HepG2 (cell line): ENCODE measurements around the gene TRPC6. TPM values are rescaled to one million over a fixed set of nuclear protein-coding genes. Genes with fewer than 3 reads are reported as not detected.
A peak's percentile ranks its signal among the peaks of the same experiment; 100 is the strongest.

ENCODE experiments used
- ATAC-seq: fragments of 200-7000 bp; cut with Tn5 transposase; 3 replicates; pipeline ENCODE4 v1.9.1; 2020; ENCODE audit warnings: mild to moderate bottlenecking, moderate library complexity
- BruUV-seq: library from RNA; stranded (reverse); fragments of 400-500 nt; replicated peaks from 2 replicates; lab custom pipeline; 2021; lab: Mats Ljungman, UMichigan
- CTCF ChIA-PET: fragments of 300-600 bp; formaldehyde crosslinking; extraction: SDS; loops from one replicate; lab custom pipeline; 2021; ENCODE audit warnings: low total read pairs, inconsistent platforms, low intra/inter-chr PET ratio; lab: Yijun Ruan, JAX
- POLR2A ChIA-PET: fragments of 350-600 bp; sonication (Branson Sonifier 250); formaldehyde crosslinking; loops from one replicate; lab custom pipeline; 2020; ENCODE audit warnings: antibody characterized with exemption, inconsistent platforms; lab: Yijun Ruan, JAX
- DNase-seq: peaks from one replicate; pipeline ENCODE4 v3.0.0-alpha.2; 2015; ENCODE audit warnings: low spot score
- FAIRE-seq: peaks from 3 replicates; lab custom pipeline; 2011; peaks lifted over from hg19 to GRCh38; lab: Jason Lieb, UNC
- H2AFZ ChIP-seq: one replicate; pipeline ENCODE4 v1.6.1; 2011; ENCODE audit warnings: low read length, inconsistent platforms
- H3K27ac ChIP-seq: fragments of 300-600 bp; 3 replicates; pipeline ENCODE4 v1.8.0; 2011; ENCODE audit warnings: mixed run types, mild to moderate bottlenecking, mixed read lengths, low read length, inconsistent platforms; ENCODE audit not compliant: insufficient read depth; ENCODE audit errors: extremely low read length
- H3K27me3 ChIP-seq, 2 experiments: fragments of 200-600 bp in 1 of 2; 2 replicates in 1 of 2; 3 replicates in 1 of 2; pipeline versions ENCODE4 v1.6.0 to v1.8.0; 2011; ENCODE audit warnings: low read length in 2 of 2, mild to moderate bottlenecking in 2 of 2, moderate library complexity in 2 of 2, inconsistent platforms in 1 of 2; ENCODE audit not compliant: insufficient read depth in 2 of 2, control insufficient read depth in 1 of 2
- H3K36me3 ChIP-seq, 2 experiments: fragments of 200-600 bp in 1 of 2; replicated peaks in 1 of 2; 2 replicates in 1 of 2; 3 replicates in 1 of 2; pipeline versions ENCODE4 v1.5.1 to v1.8.0; 2011; ENCODE audit warnings: low read length in 2 of 2, inconsistent platforms in 1 of 2; ENCODE audit not compliant: insufficient read depth in 2 of 2, control insufficient read depth in 1 of 2
- H3K4me1 ChIP-seq: 2 replicates; pipeline ENCODE4 v1.5.1; 2012; ENCODE audit warnings: low read length, inconsistent platforms; ENCODE audit not compliant: insufficient read depth
- H3K4me2 ChIP-seq: 2 replicates; pipeline ENCODE4 v1.6.0; 2011; ENCODE audit warnings: low read depth, low read length, inconsistent platforms
- H3K4me3 ChIP-seq, 3 experiments: fragments of 200-600 bp in 1 of 3; sonication (generic), shearing (Covaris generic) in 1 of 3; replicated peaks in 1 of 3; 2 replicates each; pipeline ENCODE4 v1.5.1; 2011 to 2016; ENCODE audit warnings: low read length in 3 of 3, inconsistent platforms in 2 of 3, low read depth in 2 of 3, mild to moderate bottlenecking in 2 of 3, control low read depth in 1 of 3, mixed read lengths in 1 of 3; ENCODE audit not compliant: insufficient read depth in 1 of 3
- H3K79me2 ChIP-seq: one replicate; pipeline ENCODE4 v1.6.1; 2011; ENCODE audit warnings: low read length, inconsistent platforms; ENCODE audit not compliant: insufficient read depth
- H3K9ac ChIP-seq: 2 replicates; pipeline ENCODE4 v1.6.0; 2011; ENCODE audit warnings: mild to moderate bottlenecking, low read depth, low read length, inconsistent platforms; ENCODE audit not compliant: insufficient read depth
- H3K9me3 ChIP-seq: 2 replicates; pipeline ENCODE4 v1.5.1; 2012; ENCODE audit warnings: mild to moderate bottlenecking, low read length
- H4K20me1 ChIP-seq: 2 replicates; pipeline ENCODE4 v1.6.0; 2011; ENCODE audit warnings: inconsistent platforms, mild to moderate bottlenecking, low read length, moderate library complexity; ENCODE audit not compliant: insufficient read depth
- BCL3 ChIP-seq: sonication (generic); formaldehyde crosslinking; IDR thresholded peaks from 2 replicates; pipeline ENCODE4 v1.5.1; 2020; ENCODE audit warnings: mild to moderate bottlenecking, missing genetic modification reagents, moderate library complexity
- MAFF ChIP-seq: IDR thresholded peaks from 2 replicates; pipeline ENCODE4 v1.6.1; 2011; ENCODE audit warnings: low read depth, low read length, improper control_type of control experiment
- PRMT3 ChIP-seq: sonication (generic); formaldehyde crosslinking; IDR thresholded peaks from 2 replicates; pipeline ENCODE4 v1.8.1; 2022; ENCODE audit warnings: low read depth, mild to moderate bottlenecking, moderate library complexity, missing genetic modification reagents, borderline replicate concordance
- SMC3 ChIP-seq: IDR thresholded peaks from 2 replicates; pipeline ENCODE4 v1.6.1; 2011; ENCODE audit warnings: low read length, improper control_type of control experiment
- STAG1 ChIP-seq: sonication (generic); formaldehyde crosslinking; IDR thresholded peaks from 2 replicates; pipeline ENCODE4 v1.4.0; 2020; ENCODE audit warnings: missing genetic modification reagents
- ZBTB21 ChIP-seq: sonication (generic); formaldehyde crosslinking; IDR thresholded peaks from 2 replicates; pipeline ENCODE4 v1.4.0; 2020; ENCODE audit warnings: missing genetic modification reagents
- WGBS: methylation state at CpG from one replicate; pipeline ENCODE4 v1.1.6; 2017; ENCODE audit warnings: low lambda C conversion rate; 5-methylcytosine and 5-hydroxymethylcytosine counted together
- in situ Hi-C: cut with HindIII; loops from 2 replicates; pipeline ENCODE4 v1.10.0; 2017; ENCODE audit warnings: low pct_unique_long_range_greater_than_20kb; ENCODE audit not compliant: extremely low pct_ligation_motif_present
- intact Hi-C: fragments of 100-400 bp; cut with micrococcal nuclease; formaldehyde crosslinking; loops from one replicate; pipeline ENCODE4 v1.10.0; 2022; ENCODE audit not compliant: unreplicated experiment
- polyA plus RNA-seq, 8 experiments: library from polyadenylated mRNA; depleted of rRNA in 3 of 8; stranded (reverse) in 7 of 8; unstranded in 1 of 8; fragments of >200 nt; fragmentation: Illumina TruSeq in 4 of 8; extraction: Trizol in 4 of 8; gene quantifications; 2 replicates each; pipeline versions ENCODE4 v1.2.1 to v1.2.3, GENCODE V29; 2011 to 2016; ENCODE audit warnings: low read depth in 4 of 8, missing spikeins in 1 of 8, mixed read lengths in 1 of 8; ENCODE audit not compliant: insufficient read depth in 1 of 8
- total RNA-seq, 5 experiments: library from RNA; depleted of rRNA; stranded (reverse); fragments of >200 nt; fragmentation: Illumina TruSeq; extraction: Trizol; gene quantifications; 2 replicates each; pipeline ENCODE4 v1.2.3, GENCODE V29; 2016; ENCODE audit warnings: low read depth in 1 of 5
- TF ChIP-seq, protein P1 (sequence below): sonication (generic); formaldehyde crosslinking; IDR thresholded peaks from 2 replicates; pipeline ENCODE4 v1.5.0; 2020; ENCODE audit warnings: mild to moderate bottlenecking, missing genetic modification reagents, moderate library complexity

Gene TRPC6
- total and polyA plus RNA-seq, 2 of the 13 experiments (the other 11 are each of a cell fraction or from before 2014, with no cell fraction given): not detected

DNA sequence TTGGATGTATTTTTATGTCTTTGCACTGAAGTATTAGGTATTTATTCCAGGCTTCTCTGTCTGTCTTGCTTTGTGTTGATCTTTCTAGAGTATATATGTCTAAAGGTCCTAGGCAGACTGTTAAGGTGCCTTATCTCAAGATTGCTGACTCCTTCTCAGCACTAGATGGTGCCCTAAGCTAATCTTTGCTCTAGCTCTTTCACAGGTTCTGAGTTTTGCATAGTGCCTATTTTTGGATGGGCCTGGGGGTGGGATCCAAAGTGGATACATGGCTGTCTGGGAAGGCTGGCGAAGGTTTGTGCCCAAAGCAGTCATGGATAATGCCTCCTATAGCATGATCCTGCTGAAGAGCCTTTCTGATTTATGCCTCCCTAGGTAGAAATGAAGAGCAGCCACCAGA, 154.9 kb downstream of the TRPC6 start:
- BruUV-seq: no TSS peak
- ChIA-PET CTCF (interaction anchor here (1.1 kb wide), 1 partner anchor 419 kb away, joined by 5 read pairs; no protein-coding TSS in a partner anchor), POLR2A (no interaction called here)
- H2AFZ ChIP-seq: no peak overlapping the region
- WGBS: 17% methylated on average over 1 of the region's 1 CpG
- H3K79me2 ChIP-seq: no peaks in the 10 kb centered on the region
- no peak overlapping the region for H3K27ac ChIP-seq
- in situ Hi-C loops: loop anchor here (25.0 kb wide), 1 partner anchor 583 kb away; no protein-coding TSS in a partner anchor
- peaks cover 14% of the 10 kb centered on the region for H3K4me1 ChIP-seq
- no peak overlapping the region for H3K4me2 ChIP-seq
- intact Hi-C loops: loop anchor here (1.0 kb wide), 1 partner anchor 419 kb away; no protein-coding TSS in a partner anchor
- DNase-seq (peak; percentile 7), ATAC-seq (peak; percentile 83), FAIRE-seq (no peak)
- TF ChIP-seq, protein P1, sequence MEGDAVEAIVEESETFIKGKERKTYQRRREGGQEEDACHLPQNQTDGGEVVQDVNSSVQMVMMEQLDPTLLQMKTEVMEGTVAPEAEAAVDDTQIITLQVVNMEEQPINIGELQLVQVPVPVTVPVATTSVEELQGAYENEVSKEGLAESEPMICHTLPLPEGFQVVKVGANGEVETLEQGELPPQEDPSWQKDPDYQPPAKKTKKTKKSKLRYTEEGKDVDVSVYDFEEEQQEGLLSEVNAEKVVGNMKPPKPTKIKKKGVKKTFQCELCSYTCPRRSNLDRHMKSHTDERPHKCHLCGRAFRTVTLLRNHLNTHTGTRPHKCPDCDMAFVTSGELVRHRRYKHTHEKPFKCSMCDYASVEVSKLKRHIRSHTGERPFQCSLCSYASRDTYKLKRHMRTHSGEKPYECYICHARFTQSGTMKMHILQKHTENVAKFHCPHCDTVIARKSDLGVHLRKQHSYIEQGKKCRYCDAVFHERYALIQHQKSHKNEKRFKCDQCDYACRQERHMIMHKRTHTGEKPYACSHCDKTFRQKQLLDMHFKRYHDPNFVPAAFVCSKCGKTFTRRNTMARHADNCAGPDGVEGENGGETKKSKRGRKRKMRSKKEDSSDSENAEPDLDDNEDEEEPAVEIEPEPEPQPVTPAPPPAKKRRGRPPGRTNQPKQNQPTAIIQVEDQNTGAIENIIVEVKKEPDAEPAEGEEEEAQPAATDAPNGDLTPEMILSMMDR: peak; percentile 74
- no peak for TF ChIP-seq PRMT3
- no peak for TF ChIP-seq BCL3
- TF ChIP-seq MAFF: 0 out of 2 replicates have a peak, but pooled peaks have one; percentile 2
- peak; percentile 56; the same call in 1 of the 2 replicates for TF ChIP-seq SMC3
- no peak for TF ChIP-seq ZBTB21 (CRISPR knock-in tag)
- peak; percentile 76 for TF ChIP-seq STAG1 (CRISPR knock-in tag)
- no peak overlapping the region for H3K4me3 ChIP-seq
- H3K9ac ChIP-seq: no peak overlapping the region
- no peaks in the 10 kb centered on the region for H3K9me3 ChIP-seq
- no peaks in the 10 kb centered on the region for H3K27me3 ChIP-seq
- no peaks in the 10 kb centered on the region for H3K36me3 ChIP-seq
- no peaks in the 10 kb centered on the region for H4K20me1 ChIP-seq
